Activated T-cell treated with anti-CD3 and anti-CD28 coated beads, Interleukin-2, amount 50 U/mL, for 24 hours (primary cell): Measurements from ENCODE around the gene HTR7.

Experiments
- DNase-seq: peaks from one replicate; pipeline ENCODE4 v3.0.0-alpha.2; 2020
- H3K27ac Mint-ChIP-seq: 2 replicates; pipeline ENCODE4 v1.8.0; 2020; ENCODE audit warnings: mild to moderate bottlenecking, mixed read lengths
- H3K27me3 Mint-ChIP-seq: 2 replicates; pipeline ENCODE4 v1.8.0; 2020; ENCODE audit warnings: mixed read lengths
- H3K36me3 Mint-ChIP-seq: 2 replicates; pipeline ENCODE4 v1.8.0; 2020; ENCODE audit warnings: low read depth, mixed read lengths
- H3K4me1 Mint-ChIP-seq: 2 replicates; pipeline ENCODE4 v1.8.0; 2020; ENCODE audit warnings: low read depth, mixed read lengths
- H3K4me3 Mint-ChIP-seq: 2 replicates; pipeline ENCODE4 v1.8.0; 2020; ENCODE audit warnings: mild to moderate bottlenecking, moderate library complexity, mixed read lengths
- H3K9me3 Mint-ChIP-seq: 2 replicates; pipeline ENCODE4 v1.8.0; 2020; ENCODE audit warnings: mixed read lengths

The HTR7 gene

GRCh38 chr10:90871766-90872647 lies 14.2 kb upstream of the HTR7 start, which contains the start of gene RPP30:
TSS of gene RPP30 (plus strand) at chr10:90871974. CDS start at chr10:90871987, 13 bp downstream.
- Mint-ChIP-seq H3K27ac (peak within 1 kb of the TSS; percentile 99), H3K36me3 (peaks cover 48% of the 10 kb centered on the region), H3K9me3 (no peaks in the 10 kb centered on the region), H3K4me3 (peak within 1 kb of the TSS; percentile 91), H3K27me3 (peaks cover 29% of the 10 kb centered on the region), H3K4me1 (peaks cover 38% of the 10 kb centered on the region)
- DNase-seq: peak; percentile 89

- DNase-seq: peak; percentile 46
Observed at GRCh38 chr10:90871279-90871765, 13.5 kb upstream of the HTR7 start.

DNA sequence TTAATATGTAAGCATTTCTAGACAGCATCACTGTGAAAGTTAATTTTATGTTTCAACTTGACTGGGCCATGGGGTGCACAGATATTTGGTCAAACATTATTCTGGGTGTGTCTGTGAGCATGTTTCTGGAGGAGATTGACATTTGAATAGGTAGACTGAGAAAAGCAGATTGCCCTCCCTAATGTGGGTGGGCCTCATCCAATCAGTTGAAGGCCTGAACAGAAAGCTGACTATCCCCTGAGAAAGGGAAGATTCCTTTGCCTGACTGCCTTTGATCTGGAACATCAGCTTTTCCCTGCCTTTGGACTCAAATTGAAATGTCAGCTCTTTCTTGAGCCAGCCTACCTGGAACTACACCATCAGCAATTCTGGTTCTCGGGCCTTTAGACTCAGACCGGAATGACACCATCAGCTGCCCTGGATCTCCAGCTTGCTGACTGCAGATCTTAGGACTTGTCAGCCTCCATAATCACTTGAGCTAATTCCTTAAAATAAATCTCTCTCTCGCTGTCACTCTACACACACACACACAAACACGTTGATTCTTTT lies 8.3 kb upstream of the HTR7 start:
- Mint-ChIP-seq H3K27ac (no peak overlapping the region), H3K27me3 (peaks cover 68% of the 10 kb centered on the region), H3K9me3 (no peaks in the 10 kb centered on the region), H3K36me3 (no peaks in the 10 kb centered on the region), H3K4me1 (peaks cover 4% of the 10 kb centered on the region), H3K4me3 (no peak overlapping the region)
- DNase-seq: no peak

More at GRCh38 chr10:90871279-90871765, 13.5 kb upstream of the HTR7 start:
- Mint-ChIP-seq H3K36me3 (peaks cover 41% of the 10 kb centered on the region), H3K4me1 (peaks cover 38% of the 10 kb centered on the region), H3K4me3 (peak overlapping the region; percentile 91), H3K27me3 (peaks cover 36% of the 10 kb centered on the region), H3K27ac (peak overlapping the region; percentile 99), H3K9me3 (no peaks in the 10 kb centered on the region)

- H3K9me3 Mint-ChIP-seq: no peaks in the 10 kb centered on the region
- DNase-seq: no peak
- H3K36me3 Mint-ChIP-seq: no peaks in the 10 kb centered on the region
- H3K4me1 Mint-ChIP-seq: no peaks in the 10 kb centered on the region
- no peak overlapping the region for H3K27ac Mint-ChIP-seq
- H3K4me3 Mint-ChIP-seq: no peak overlapping the region
- H3K27me3 Mint-ChIP-seq: peaks cover 66% of the 10 kb centered on the region
Observed at GRCh38 chr10:90865401-90865800, 7.6 kb upstream of the HTR7 start.

DNA sequence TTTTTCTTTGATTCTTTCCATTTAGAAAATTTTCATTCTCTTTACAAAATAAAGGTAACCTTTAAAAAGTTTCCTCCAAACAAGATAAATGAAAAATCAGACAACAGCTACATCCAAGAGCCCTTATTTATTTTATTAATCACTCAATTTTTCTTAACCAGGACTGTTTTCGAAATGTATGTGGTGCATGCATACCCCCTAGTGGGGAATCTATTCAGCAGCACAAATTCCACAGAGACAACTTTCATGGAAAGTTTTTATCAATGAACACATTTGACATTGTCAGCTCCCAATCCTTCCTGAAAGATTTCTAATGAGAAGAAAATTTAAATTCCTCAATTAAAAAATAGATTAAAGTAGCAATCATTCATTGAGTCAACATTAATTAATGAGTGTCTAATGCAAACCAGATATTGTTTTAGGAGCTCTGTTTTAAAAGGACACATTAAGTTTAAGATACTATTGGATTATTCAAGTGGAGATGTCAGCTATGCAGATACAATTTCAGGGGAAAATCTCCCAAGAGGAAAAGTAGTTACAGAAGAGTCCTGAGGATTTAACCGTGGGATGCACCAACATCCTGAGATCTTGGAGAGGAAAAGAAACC lies 5.2 kb upstream of the HTR7 start:
- Mint-ChIP-seq H3K4me1 (peaks cover 10% of the 10 kb centered on the region), H3K27me3 (peaks cover 70% of the 10 kb centered on the region), H3K27ac (no peak overlapping the region), H3K9me3 (no peaks in the 10 kb centered on the region), H3K4me3 (no peak overlapping the region), H3K36me3 (no peaks in the 10 kb centered on the region)
- DNase-seq: no peak

DNA sequence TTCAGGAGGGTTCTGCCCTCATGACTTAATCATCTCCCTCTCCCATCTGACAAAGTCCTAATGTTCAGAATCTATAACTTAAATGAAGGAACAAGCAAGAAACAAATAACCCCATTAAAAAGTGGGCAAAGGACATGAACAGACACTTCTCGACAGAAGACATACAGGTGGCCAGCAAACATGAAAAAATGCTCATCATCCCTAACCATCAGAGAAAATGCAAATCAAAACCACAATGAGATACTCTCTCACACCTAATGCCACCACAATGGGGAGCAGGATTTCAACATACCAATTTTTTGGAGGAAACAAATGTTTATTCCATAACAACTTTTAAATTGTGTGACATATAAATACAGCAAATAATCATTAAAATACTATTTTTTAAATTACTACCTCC lies 3.0 kb upstream of the HTR7 start:
- peaks cover 65% of the 10 kb centered on the region for H3K27me3 Mint-ChIP-seq
- H3K36me3 Mint-ChIP-seq: no peaks in the 10 kb centered on the region
- H3K4me3 Mint-ChIP-seq: no peak overlapping the region
- no peak for DNase-seq
- H3K9me3 Mint-ChIP-seq: no peaks in the 10 kb centered on the region
- H3K4me1 Mint-ChIP-seq: peaks cover 16% of the 10 kb centered on the region
- H3K27ac Mint-ChIP-seq: no peak overlapping the region

GRCh38 chr10:90859321-90859751 lies 1.5 kb upstream of the HTR7 start:
- no peak overlapping the region for H3K4me3 Mint-ChIP-seq
- H3K36me3 Mint-ChIP-seq: no peaks in the 10 kb centered on the region
- H3K9me3 Mint-ChIP-seq: no peaks in the 10 kb centered on the region
- DNase-seq: no peak
- H3K4me1 Mint-ChIP-seq: peaks cover 16% of the 10 kb centered on the region
- H3K27ac Mint-ChIP-seq: no peak overlapping the region
- H3K27me3 Mint-ChIP-seq: peaks cover 72% of the 10 kb centered on the region

- H3K27me3 Mint-ChIP-seq: peaks cover 74% of the 10 kb centered on the region
Observed at GRCh38 chr10:90858461-90858968, 676 bp upstream of the HTR7 start.

DNA sequence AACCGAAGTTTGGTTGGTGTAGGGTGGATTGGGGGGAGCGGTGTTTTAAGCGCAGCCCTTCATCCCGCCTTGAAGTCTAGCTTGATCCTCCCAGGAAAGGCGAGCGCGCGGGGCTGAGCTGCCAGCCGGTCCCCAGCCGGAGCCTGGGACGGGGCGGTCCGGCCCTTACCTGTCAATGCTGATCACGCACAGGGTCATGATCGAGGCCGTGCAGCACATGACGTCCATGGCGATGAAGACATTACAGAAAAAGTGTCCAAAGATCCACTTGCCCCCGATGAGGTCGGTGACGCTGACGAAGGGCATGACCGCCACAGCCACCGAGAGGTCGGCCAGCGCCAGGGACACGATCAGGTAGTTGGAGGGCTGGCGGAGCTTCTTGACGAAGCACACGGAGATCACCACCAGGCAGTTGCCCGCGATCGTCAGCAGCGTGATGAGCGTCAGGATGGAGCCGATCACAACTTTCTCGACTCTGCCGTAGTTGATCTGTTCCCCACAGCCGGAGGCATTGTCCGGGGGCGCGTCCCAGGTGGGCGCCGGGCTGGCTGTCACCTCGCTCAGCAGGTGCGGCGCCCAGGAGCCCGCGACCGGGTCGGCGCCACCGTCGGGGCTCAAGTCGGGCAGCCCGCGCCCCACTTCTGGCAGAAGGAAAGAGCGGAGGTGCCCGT lies 740 bp downstream of the HTR7 start:
- no peak for DNase-seq
- Mint-ChIP-seq H3K4me3 (peak overlapping the region; percentile 78), H3K4me1 (peaks cover 16% of the 10 kb centered on the region), H3K9me3 (no peaks in the 10 kb centered on the region), H3K27ac (peak overlapping the region; percentile 71), H3K36me3 (no peaks in the 10 kb centered on the region), H3K27me3 (peaks cover 75% of the 10 kb centered on the region)

More at GRCh38 chr10:90858461-90858968, 676 bp upstream of the HTR7 start:
- Mint-ChIP-seq H3K36me3 (no peaks in the 10 kb centered on the region), H3K4me1 (peaks cover 16% of the 10 kb centered on the region), H3K4me3 (peak overlapping the region; percentile 74), H3K27ac (no peak overlapping the region), H3K9me3 (no peaks in the 10 kb centered on the region)
- no peak for DNase-seq

- Mint-ChIP-seq H3K4me1 (peaks cover 16% of the 10 kb centered on the region), H3K9me3 (peaks cover 3% of the 10 kb centered on the region), H3K27ac (no peak overlapping the region), H3K27me3 (peaks cover 76% of the 10 kb centered on the region), H3K4me3 (peak overlapping the region; percentile 78), H3K36me3 (peaks cover 2% of the 10 kb centered on the region)
- DNase-seq: no peak
Observed at GRCh38 chr10:90856261-90856660, 1.6 kb downstream of the HTR7 start.

- H3K27ac Mint-ChIP-seq: no peak overlapping the region
- peaks cover 19% of the 10 kb centered on the region for H3K4me1 Mint-ChIP-seq
- peaks cover 2% of the 10 kb centered on the region for H3K36me3 Mint-ChIP-seq
- peaks cover 13% of the 10 kb centered on the region for H3K9me3 Mint-ChIP-seq
- H3K27me3 Mint-ChIP-seq: peaks cover 81% of the 10 kb centered on the region
- no peak overlapping the region for H3K4me3 Mint-ChIP-seq
- DNase-seq: no peak
Observed at GRCh38 chr10:90855126-90855525, 2.7 kb downstream of the HTR7 start.

- Mint-ChIP-seq H3K36me3 (peaks cover 2% of the 10 kb centered on the region), H3K4me3 (no peak overlapping the region), H3K27ac (no peak overlapping the region), H3K9me3 (peaks cover 13% of the 10 kb centered on the region), H3K4me1 (peaks cover 9% of the 10 kb centered on the region), H3K27me3 (peaks cover 66% of the 10 kb centered on the region)
- DNase-seq: no peak
Observed at GRCh38 chr10:90849956-90850749, 7.7 kb downstream of the HTR7 start.

DNA sequence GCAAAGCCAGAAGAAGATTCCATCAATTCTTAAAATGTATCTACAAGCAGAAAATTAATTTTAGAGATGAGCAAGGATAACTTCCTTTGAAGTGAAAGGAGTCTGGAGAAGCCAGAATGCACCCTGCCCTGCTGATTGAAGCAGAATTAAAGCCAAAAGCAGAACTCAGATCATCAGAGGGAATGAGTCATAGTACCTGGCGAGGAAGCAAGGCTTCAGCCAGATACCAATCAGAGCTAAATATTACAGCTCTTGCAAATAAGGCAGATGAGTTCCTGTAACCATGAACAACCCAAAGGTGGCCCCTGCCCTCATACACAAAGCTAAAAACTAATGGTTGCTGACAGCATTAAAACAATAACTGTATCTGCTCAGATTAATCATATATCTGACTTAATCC lies 10.4 kb downstream of the HTR7 start:
- Mint-ChIP-seq H3K27me3 (peaks cover 60% of the 10 kb centered on the region), H3K4me1 (peaks cover 9% of the 10 kb centered on the region), H3K27ac (no peak overlapping the region), H3K36me3 (peaks cover 2% of the 10 kb centered on the region), H3K9me3 (peaks cover 13% of the 10 kb centered on the region), H3K4me3 (no peak overlapping the region)
- DNase-seq: no peak
